Adipose tissue (tissue), 3 donors: ENCODE data around the gene CLMN. TPM values are rescaled to one million over a fixed set of nuclear protein-coding genes. Genes with fewer than 3 reads are reported as not detected.
"Not testable (repeated sequence)": the region's sequence is repeated elsewhere in the genome, so short reads cannot be mapped to it uniquely, and the experiment has no call there.

Source experiments
- H3K27ac ChIP-seq: one replicate; pipeline ENCODE4 v1.5.1; 2013; ENCODE audit warnings: low read depth, low read length
- WGBS, 3 donors: extraction: QIAGEN DNeasy Blood & Tissue Kit; methylation state at CpG; one replicate each; pipeline ENCODE4 v1.1.7; 2013; 5-methylcytosine and 5-hydroxymethylcytosine counted together
- polyA plus RNA-seq, 3 donors: library from polyadenylated mRNA; stranded (reverse); fragments of 200-250 nt; gene quantifications; one replicate each; pipeline ENCODE4 v1.2.3, GENCODE V29; 2013
- donor health status: healthy with polysubstance abuse.
- donor health status: Bipolar disorder and iron deficiency.
- donor health status: healthy.

CLMN gene
- polyA plus RNA-seq, 3 donors = 11.0 to 25.0 (median 19.7) TPM

DNA sequence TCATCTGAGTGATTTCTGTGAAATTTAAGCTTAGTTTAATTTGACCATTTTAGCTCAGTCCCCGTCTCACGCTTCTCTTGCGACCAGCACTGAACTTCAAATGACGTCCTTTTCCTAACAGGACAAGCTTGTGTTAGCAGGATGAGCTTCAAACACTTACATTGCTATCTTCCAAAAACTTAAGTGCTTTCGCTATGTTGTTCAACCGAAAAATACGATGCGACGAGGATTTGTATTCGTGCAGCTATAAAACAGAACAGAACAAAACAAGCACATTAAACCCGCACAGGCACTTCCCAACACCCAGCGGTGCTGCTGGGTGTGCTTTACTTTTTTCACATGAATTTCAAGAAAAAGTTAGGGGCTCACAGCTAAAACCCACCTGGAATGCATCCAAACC is 98.2 kb downstream of the CLMN start:
- 84 to 95% (median 94%) methylated on average over 12 of the region's 12 CpGs for WGBS, 3 donors

DNA sequence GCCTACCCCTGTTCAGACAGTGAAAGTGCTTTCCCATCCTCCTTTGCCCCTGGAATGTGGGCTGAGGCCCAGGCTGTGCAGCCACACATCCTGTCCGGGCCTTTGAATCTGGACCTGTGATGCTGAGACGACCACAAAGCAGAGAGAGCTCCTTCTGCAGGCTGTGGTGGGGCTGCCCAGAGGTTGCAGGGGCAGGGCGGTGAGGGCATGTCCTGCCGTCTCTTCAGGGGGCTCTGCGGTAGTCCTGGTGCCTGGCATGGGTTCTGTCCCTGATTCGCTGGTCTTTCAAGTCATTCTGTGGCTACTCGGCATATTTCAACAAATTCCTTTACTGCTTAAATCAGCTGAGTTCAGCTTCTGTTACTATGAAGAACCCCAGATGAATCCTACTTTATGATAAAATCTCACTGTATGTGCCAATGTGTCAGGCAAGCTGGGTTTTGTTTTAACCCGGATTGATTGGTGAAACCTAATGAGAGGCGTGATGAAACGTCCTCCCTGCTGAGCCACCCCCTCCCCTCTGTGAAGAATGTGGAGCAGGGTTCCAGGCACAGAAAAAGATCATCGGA is 99.0 kb downstream of the CLMN start:
- WGBS, 3 donors = 67 to 73% (median 69%) methylated on average over 11 of the region's 11 CpGs
- no peak overlapping the region for H3K27ac ChIP-seq

More for the DNA sequence above, 98.2 kb downstream of the CLMN start:
- H3K27ac ChIP-seq = no peak overlapping the region

DNA sequence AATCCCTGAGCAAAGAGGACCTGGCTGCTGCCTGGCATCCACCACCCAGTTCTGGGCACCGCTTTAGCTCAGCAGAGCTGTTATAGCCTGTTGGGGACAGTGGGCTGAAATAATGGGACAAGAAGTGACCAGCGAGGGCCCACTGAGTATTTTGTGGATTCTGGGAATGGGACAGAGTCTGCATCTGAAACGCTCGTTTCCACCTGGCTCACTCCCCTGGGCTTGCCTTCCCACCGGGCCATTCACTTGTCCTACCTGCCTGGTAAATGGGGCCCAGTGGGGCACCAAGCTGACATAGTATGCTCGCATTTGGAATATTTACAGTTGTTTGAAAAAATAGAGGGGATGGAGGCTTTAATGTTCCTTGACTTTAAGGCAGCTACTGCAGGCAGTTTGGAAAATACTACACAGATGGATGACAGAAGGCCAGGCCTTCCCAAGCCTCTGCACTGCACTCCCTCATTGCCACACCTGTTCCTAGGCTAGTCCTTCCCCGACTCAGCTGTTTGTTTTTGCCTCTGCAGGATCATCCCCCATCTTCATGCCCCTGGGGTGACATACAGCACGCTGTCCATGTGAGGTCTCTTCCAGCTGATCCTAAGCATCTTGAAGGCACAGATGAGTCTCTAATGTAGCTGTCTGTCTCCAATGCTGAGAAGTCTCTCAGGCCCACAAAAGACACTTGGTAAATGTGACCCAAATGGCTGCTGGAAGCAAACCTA is 101.1 kb downstream of the CLMN start:
- whole genome bisulfite sequencing, 3 donors = 90 to 94% (median 93%) methylated on average over 8 of the region's 8 CpGs
- H3K27ac ChIP-seq = no peak overlapping the region

DNA sequence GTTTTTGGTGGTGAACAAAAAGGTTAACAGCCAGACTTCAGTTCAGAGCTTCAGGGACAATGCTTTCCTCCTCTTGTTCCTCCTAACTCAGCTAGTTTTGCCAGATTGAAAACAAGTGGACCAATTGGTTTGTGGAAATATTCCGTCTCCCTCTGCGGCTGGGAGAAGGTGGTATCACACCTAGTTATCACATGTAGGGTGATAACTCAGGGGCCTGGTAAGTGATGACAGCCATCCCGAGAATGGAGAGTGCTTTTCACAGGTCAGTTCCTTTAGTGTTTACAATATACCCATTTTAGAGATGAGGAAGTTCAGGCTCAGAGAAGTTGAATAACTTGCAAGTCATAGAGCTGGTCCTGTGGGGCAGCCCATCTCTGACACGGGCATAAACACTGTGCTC is 101.7 kb downstream of the CLMN start:
- H3K27ac ChIP-seq = no peak overlapping the region
- 90 to 95% (median 93%) methylated on average over 4 of the region's 4 CpGs for WGBS, 3 donors

DNA sequence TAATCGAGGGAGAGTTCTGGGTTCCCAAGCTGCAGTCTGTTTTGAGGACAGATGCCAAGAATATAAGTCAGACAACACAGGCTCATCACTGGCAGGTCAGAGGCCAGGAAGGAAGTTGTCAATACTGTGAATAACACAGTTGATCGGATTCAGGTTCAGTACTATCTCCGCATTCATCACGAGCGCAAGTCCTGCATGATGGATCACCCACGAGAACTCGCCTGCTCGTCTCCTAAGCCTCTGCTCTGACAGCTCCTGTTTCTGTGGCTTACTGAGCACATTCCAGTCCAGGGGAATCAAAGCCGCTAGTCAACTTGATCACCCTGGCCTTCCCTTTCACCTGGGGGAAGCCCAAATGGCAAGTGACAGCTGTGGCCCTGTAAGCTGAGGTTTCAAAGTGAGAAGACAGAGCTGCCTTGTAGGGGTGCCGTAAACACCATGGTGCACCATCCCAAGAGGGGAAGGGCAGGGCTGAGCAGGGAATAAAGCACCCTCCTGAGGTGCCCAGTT is 102.3 kb downstream of the CLMN start:
- no peak overlapping the region for H3K27ac ChIP-seq
- 81 to 91% (median 83%) methylated on average over 10 of the region's 10 CpGs for WGBS, 3 donors

DNA sequence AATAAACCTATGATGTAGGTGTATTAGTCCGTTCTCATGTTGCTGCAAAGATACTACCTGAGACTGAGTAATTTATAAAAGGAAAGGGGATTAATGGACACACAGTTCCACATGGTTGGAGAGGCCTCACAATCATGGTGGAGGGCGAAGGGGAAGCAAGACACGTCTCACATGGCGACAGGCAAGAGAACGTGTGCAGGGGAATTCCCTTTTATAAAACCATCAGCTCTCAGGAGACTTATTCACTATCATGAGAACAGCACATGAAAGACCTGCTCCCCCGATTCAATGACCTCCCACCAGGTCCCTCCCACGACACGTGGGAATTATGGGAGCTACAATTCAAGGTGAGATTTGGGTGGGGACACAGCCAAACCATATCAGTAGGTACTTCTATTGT is 103.7 kb downstream of the CLMN start:
- WGBS, 3 donors = 84 to 89% (median 85%) methylated on average over 8 of the region's 8 CpGs

DNA sequence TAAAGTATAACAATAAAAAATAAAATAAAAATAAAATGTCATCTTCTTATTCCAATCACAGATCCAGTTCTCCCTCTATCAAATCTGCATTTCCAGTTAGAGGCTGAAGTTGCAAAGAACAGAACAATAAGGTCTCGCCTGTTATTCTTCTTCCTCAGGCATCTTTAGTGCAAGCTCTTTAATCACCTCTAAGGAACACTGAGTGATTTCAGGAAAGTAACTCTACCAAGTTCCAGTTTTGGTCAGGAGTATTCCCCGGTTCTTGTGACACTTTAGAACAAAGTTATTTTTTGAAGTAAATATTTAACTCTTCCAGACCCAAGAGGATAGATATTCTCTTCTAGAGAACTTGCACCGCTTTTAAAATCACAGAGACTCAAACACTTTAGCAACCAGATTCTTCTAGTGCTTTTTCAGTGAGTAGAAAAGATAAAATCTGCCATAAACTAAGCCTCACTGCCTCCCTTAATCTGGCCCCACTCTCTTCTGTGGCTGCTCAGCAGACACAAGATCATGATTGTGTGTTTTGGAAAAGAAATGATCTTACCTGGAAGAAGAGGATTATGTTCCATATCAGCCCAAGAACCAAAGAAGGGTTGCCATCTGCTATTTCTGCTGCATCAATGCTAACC is 104.5 kb downstream of the CLMN start:
- 74 to 88% (median 82%) methylated on average over 3 of the region's 3 CpGs for WGBS, 3 donors

More for the DNA sequence above, 103.7 kb downstream of the CLMN start:
- H3K27ac ChIP-seq = no peak overlapping the region

DNA sequence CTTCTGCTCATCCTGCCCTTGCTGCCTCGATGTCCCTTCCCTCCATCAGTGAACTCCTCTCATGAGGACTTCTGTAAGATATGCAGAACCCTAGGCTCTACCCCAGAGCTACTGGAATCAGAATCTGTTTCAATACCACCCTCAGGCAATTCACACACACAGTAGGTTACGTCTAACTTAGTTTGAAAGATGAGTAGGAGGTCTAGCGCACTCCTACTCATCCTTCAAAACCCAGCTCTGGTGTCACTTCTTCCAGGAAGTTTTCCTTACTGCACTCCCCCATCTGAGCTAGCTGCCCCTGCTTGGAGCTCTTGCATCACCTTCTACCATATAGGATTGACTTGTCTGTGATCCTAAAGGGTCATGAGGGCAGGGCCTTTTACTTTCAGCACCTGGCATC is 105.9 kb downstream of the CLMN start:
- WGBS, 3 donors = 94 to 99% (median 96%) methylated on average over 3 of the region's 3 CpGs

More for the DNA sequence above, 104.5 kb downstream of the CLMN start:
- no peak overlapping the region for H3K27ac ChIP-seq

DNA sequence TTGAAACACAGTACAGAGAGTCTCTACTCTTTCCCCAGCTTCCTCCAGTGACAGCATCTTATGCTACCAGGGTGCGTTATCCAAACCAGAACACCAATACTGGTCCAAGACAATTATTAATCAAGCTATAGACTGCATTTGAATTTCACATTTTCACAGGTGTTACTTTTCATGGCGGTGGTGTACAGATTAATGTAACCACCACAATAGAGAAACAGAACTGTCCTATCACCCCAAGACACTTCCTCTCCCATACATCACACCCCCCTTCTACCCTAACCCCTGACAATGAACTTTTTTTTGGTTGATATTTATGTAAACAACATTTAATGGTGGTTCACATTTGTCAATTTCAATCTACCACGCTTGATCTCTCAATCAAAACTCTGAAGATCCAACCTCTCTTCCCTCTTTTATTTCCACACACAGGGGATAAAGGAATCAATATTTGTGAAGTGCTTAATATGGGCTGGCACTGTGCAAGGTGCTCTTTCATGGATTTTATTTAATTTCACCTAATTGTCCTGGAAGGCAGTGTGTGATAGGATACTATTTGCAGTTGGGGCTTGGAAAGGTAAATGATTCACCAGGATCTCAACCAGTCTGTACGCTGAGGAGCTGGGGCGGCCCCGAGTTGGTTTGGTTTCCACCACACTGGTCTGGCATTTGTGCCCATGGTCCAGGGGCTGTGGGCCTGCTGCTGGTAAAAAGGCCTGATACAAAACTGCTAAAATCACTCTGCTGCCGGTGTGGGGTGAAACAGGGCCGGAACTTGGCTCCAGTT is 107.8 kb downstream of the CLMN start:
- 56 to 93% (median 92%) methylated on average over 8 of the region's 8 CpGs for WGBS, 3 donors
- no peak overlapping the region for H3K27ac ChIP-seq

More for the DNA sequence above, 105.9 kb downstream of the CLMN start:
- H3K27ac ChIP-seq = no peak overlapping the region

DNA sequence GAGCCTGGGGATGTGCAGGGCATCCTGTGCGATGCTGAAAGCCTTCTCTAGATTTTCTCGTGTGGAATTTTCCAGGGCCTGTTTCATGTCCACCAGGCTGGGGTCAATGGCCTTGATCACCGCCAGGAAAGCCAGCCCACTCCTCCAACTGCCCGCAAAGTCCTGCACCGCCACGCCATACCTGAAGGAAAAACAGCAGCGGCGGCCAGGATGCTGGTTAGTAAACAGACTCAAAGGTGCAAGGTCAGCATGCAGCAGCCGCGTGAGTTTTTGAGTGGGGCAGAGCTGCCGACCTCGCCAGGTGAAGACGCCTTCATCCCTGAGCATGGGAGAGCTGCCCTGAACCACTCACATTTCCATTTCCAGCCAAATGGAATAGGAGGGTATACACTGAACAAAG is 109.0 kb downstream of the CLMN start:
- 91 to 92% (median 91%) methylated on average over 13 of the region's 13 CpGs for WGBS, 3 donors
- H3K27ac ChIP-seq = no peak overlapping the region

DNA sequence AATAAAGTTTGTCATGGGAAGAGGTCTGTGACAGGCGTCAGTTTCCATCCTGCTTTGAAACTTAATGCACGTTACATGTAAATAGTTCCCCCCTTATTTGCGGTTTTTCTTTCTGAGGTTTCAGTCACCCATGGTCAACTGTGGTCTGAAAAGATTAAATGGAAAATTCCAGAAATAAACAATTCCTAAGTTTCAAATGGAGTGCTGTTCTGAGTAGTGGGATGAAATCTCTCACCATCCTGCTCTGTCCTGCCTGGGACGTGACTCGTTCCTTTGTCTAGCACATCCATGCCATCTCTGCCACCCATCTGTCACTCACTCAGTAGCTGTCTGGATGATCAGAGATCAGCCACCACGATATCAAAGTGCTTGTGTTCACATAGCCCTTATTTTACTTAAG is 111.1 kb downstream of the CLMN start:
- 76 to 93% (median 91%) methylated on average over 6 of the region's 6 CpGs for WGBS, 3 donors
- H3K27ac ChIP-seq = no peak overlapping the region

DNA sequence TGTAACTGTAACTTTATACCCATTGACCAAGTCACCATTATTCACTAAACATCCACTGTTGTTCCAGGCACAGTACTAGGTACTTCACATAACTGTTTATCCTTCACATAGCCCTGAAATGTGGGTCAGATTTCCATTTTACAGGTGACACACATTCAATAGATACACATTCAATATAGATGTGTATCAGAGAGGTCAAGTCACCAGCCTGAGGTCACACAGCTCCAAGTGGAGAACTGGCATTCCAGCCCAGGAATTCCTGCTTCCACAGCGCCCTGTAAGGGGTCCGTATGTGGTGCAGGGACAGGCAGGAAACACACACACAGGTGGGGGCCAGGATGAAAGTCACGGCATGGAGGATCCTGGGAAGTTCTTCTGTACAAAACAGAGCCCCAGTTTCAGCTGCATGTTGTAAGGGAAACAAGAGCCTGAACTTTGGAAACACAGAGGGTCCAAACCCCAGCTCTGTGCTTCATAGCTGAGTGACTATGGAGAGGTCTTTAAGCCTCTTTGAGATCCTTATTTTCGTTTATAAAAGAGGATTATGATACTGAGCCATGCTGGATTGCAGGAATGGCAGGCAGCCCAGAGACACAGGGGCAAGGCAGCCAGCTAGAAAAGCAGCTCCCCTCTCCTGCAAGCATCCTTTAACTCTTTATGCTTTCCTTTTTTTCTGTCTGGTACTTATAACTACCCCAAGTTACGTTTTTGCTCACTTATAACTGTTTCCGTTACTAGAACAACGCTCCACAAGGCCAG is 112.1 kb downstream of the CLMN start:
- WGBS, 3 donors = 71 to 85% (median 79%) methylated on average over 7 of the region's 7 CpGs

DNA sequence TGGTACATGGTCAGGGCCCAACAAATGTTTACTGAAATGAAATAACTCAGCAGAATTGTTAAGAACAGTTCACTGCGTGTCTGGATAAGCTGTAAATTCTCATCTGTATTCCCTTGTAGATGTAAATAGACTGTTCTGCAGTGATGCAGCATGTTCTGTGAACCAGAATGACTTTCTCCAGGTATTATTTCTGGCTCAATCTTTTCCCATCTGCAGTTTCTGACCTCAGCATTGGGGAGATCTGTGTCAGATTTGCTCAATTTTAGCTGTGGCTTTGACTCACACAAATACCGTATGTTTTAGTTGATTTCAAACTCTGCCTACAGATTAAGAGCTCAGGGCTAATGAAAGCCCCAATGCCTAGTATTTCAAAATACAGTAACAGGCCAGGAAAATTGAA is 113.2 kb downstream of the CLMN start:
- 77 to 90% (median 82%) methylated on average over 2 of the region's 2 CpGs for WGBS, 3 donors
- H3K27ac ChIP-seq = no peak overlapping the region

More for the DNA sequence above, 112.1 kb downstream of the CLMN start:
- H3K27ac ChIP-seq = no peak overlapping the region

DNA sequence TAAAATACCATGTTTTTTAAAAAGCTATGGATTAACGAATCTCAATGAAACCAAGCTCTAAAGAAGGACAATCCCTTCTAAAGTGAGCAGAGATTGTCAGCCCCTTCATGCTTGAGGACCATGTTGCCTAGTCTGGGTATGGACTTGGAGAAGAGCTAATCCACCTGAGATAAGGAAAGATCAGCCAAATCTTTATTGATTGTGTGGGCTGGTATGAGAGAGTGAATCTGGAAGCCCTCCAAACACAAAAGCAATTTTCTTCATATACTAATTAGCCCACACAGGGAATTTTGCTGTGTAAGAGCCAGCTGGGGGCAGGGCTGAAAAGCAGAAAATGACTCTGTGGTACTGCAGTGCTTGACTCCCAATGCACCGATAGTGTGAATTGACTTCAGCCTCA is 115.0 kb downstream of the CLMN start:
- H3K27ac ChIP-seq = no peak overlapping the region

DNA sequence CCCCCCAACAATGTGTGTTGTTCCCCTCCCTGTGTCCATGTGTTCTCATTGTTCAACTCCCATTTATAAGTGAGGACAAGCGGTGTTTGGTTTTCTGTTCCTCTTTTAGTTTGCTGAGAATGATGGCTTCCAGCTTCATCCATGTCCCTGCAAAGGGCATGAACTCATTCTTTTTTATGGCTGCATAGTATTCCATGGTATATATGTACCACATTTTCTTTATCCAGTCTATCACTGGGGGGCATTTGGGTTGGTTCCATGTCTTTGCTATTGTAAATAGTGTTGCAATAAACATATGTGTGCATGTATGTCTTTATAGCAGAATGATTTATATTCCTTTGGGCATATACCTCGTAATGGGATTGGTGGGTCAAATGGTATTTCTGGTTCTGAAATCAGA is 118.0 kb downstream of the CLMN start:
- H3K27ac ChIP-seq = not testable (repeated sequence)

More for the DNA sequence above, 115.0 kb downstream of the CLMN start:
- 93 to 95% (median 94%) methylated on average over 2 of the region's 2 CpGs for WGBS, 3 donors

DNA sequence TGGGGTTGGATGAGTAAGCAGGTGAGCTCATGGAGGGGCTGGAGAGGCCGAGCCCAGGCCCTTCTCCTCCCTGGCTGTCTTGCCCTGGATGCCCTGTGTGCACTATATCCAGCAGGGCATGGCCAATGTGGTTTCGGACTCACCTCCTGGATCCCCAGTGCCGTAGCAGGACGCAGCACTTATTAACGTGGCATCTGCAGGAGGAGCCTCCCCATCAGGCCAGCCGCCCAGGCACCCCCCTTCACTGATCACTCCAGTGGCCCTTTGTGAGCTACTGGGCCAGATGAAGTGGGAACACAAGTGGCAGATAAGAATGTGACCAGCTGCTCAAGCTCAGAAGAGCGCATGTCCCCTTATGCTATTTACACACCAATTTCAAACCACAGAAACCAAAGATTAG is 119.3 kb downstream of the CLMN start:
- H3K27ac ChIP-seq = no peak overlapping the region
- 71 to 96% (median 93%) methylated on average over 7 of the region's 7 CpGs for WGBS, 3 donors

More for the DNA sequence above, 118.0 kb downstream of the CLMN start:
- WGBS, 3 donors = 98 to 100% (median 99%) methylated on average over 2 of the region's 2 CpGs

DNA sequence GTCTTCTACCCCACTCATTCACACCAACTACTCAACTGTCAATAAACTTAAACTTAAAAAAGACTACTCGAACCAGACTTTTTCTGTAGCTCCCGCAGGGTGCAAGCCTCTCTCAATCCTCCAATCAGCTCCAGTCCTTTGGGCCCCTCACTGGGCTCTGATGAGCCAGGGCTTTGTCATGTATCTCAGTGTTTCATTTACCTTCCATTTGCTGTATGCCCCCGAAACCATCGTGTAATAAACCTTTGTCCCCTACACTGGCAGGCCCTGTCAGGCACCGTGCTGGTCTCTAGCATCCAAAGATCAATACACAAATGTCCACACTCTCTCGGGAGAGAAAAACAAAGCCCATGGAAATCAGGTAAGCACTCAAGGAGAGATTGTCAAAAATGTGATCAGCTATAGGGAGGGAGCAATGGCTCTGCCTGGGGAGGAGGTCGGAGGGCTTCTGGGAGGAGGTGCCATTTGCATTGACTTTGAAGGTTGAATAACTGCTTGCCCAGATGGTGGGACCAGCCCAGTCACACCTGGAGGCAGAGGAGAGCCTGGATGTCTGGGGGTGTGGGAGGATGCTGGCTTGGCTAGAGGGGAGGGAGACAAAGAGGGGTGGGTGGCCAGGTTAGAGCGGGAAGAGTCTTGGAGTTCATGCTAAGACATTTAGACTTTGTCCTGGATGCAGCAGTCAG is 120.3 kb downstream of the CLMN start:
- 86 to 87% (median 86%) methylated on average over 8 of the region's 8 CpGs for WGBS, 3 donors
- no peak overlapping the region for H3K27ac ChIP-seq
